ENCODE measurements around the gene ZNF689.

DNA sequence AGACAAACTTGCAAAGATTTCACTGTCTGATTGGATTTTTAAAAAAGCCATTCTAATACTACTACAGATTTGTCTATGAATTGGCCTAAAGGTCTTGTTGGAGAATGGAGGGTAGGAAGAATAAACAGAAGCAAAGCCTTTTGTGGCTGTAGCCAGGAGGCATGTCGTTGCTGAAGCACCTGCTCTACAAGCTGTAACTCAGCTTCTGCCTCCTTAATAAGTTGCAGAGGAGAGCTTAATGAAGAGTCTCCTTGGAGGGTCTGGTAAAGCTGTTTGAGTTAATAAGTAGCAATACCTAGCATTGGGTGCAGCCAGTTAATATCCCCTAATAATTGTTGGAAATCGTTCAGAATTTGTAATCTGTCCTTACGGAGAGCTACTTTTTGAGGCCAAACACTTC, 10.0 kb upstream of the ZNF689 start:
- no peak for TF ChIP-seq POLR2AphosphoS5 (IDR thresholded peaks at IDR 0.05; ENCODE audit: borderline replicate concordance, low read depth, low read length)
- TF ChIP-seq EZH2 (IDR thresholded peaks at IDR 0.05): no peak
